Cardiac septum (tissue), 1 donor: ENCODE data around the gene PTPRF. TPM values are rescaled to one million over a fixed set of nuclear protein-coding genes. Genes with fewer than 3 reads are reported as not detected.

Source experiments
- DNase-seq: peaks from one replicate; pipeline ENCODE4 v3.0.0-alpha.2; 2020; ENCODE audit warnings: low spot score
- intact Hi-C: fragments of 100-400 bp; cut with DNase I; formaldehyde crosslinking; loops from one replicate; pipeline ENCODE4 v1.14.0; 2022
- total RNA-seq: library from RNA; stranded (reverse); fragmentation: NEBNext Ultra II Directional; extraction: Animal tissue kit (Norgen Biotek cat#: 25700); gene quantifications from one replicate; pipeline ENCODE4 v1.2.1, GENCODE V29; 2021
- donor health status: DM: no; HTN: no; CAD: no.

Gene PTPRF
- total RNA-seq, 1 donor from 2014 or later, result 9.1 TPM

DNA sequence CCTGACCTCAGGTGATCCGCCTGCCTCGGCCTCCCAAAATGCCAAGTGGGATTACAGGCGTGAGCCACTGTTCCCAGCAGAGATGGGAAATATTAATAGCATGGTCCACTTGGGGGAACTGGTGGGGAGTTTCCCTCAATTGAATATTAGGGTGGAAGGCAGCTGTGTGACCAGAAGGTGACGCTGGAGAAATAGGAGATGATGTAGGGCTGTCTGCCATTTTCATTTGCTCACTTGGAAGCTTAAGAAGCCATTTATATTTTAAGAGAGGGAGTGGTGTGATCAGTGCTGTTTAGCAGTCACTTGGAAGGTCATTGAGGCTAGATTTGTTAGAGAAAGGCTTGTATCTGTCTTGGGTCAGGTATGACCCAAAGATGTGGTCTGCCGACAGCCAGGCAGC, 139.2 kb downstream of the PTPRF start:
- DNase-seq, result no peak
- intact Hi-C loops, result no loop called here

DNA sequence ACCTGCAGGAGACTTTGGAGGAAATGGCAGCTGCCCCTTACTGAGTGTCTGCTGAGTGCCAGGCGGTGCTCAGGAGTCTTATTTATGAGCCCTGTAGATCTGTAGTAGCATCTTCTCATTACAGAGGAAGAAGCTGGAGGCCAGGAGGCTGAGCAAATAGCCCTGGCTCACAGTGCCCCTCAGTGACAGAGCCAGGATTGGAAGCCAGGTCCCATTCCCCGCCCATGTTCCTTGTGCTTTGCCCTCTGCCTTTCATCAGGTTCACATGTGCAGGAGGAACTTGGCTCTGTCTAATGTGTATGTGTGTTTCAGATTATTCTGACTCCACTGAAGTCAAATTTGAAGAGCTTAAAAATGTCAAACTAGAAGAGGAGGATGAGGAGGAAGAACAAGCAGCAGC, 140.5 kb downstream of the PTPRF start:
- DNase-seq, result no peak
- intact Hi-C loops, result no loop called here

DNA sequence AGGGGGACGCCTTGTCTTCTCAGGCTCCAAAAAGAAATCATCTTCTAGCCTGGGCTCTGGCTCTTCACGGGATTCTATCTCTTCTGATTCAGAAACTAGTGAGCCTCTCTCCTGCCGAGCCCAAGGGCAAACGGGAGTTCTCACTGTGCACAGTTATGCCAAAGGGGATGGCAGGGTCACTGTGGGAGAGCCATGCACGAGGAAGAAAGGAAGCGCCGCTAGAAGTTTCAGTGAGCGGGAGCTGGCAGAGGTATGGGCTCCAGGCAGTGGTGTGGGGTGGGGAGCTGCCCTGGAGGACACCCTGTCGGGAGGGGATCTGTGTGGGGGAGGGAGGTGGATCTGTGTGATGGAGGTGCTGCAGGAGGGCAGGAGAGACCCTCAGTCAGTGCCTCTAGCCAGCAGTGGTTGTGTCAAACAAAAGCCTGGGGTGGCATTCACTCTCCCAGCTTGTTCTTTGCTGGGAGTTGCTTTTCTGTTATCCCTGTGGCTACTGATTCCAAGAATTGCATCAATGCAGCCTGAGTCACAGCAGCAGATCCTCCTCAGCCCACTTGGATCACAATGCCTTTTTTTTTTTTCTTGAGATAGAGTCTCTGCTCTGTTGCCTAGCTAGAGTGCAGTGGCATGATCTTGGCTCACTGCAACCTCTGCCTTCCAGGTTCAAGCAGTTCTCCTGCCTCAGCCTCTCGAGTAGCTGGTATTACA, 141.1 kb downstream of the PTPRF start:
- intact Hi-C loops, result no loop called here
- no peak for DNase-seq

- intact Hi-C loops, result no loop called here
- no peak for DNase-seq
Observed at GRCh38 chr1:43673261-43673660, 142.6 kb downstream of the PTPRF start.

Other genes with a start within 250 kb of the PTPRF start
- not detected for gene C1orf210, start 245.3 kb upstream of the PTPRF start, total RNA-seq
- 27.7 TPM for gene TIE1, start 229.9 kb upstream of the PTPRF start, total RNA-seq
- 1.6 TPM for gene MPL, start 193.1 kb upstream of the PTPRF start, total RNA-seq
- gene CDC20, start 171.9 kb upstream of the PTPRF start, total RNA-seq, result 0.78 TPM
- 37.8 TPM for gene ELOVL1, start 162.9 kb upstream of the PTPRF start, total RNA-seq
- 17.9 TPM for gene MED8, start 141.1 kb upstream of the PTPRF start, total RNA-seq
- 35.7 TPM for gene SZT2, start 141.0 kb upstream of the PTPRF start, total RNA-seq
- 26.3 TPM for gene HYI, start 77.0 kb upstream of the PTPRF start, total RNA-seq
- 19.8 TPM for gene KDM4A, start 119.3 kb downstream of the PTPRF start, total RNA-seq
- gene ST3GAL3, start 176.7 kb downstream of the PTPRF start, total RNA-seq, result 30.1 TPM